Ovary (tissue), 3 donors: ENCODE data around the gene TAPBP.

Source experiments
- CTCF ChIP-seq, 3 donors: fragments of 450-650 bp in 2 of 3; fragments of 200-600 bp in 1 of 3; IDR thresholded peaks; one replicate each; pipeline versions ENCODE4 v1.5.1 to v1.8.0; 2016 to 2022; ENCODE audit warnings: antibody characterized with exemption in 3 of 3, mild to moderate bottlenecking in 1 of 3
- EP300 ChIP-seq: sonication (generic); formaldehyde crosslinking; IDR thresholded peaks from one replicate; pipeline ENCODE4 v1.6.1; 2017; ENCODE audit warnings: antibody characterized with exemption
- POLR2A ChIP-seq: fragments of 450-650 bp; IDR thresholded peaks from one replicate; pipeline ENCODE4 v1.6.1; 2017; ENCODE audit warnings: antibody characterized with exemption, mild to moderate bottlenecking, moderate library complexity
- donor health status: DM: no; HTN: no; CAD: no.

- TF ChIP-seq CTCF (IDR thresholded peaks at IDR 0.05) (peak; percentile 49 to 71 (median 57)), POLR2A (no peak), EP300 (no peak)
These were observed 31.1 kb upstream of the TAPBP start for GRCh38 chr6:33344701-33345697.
